Fibroblast of skin of abdomen (primary cell): ENCODE data around the gene SOCS1.

Experiments
- DNase-seq: peaks from one replicate; pipeline ENCODE4 v3.0.0-alpha.2; 2013

Gene SOCS1

DNA sequence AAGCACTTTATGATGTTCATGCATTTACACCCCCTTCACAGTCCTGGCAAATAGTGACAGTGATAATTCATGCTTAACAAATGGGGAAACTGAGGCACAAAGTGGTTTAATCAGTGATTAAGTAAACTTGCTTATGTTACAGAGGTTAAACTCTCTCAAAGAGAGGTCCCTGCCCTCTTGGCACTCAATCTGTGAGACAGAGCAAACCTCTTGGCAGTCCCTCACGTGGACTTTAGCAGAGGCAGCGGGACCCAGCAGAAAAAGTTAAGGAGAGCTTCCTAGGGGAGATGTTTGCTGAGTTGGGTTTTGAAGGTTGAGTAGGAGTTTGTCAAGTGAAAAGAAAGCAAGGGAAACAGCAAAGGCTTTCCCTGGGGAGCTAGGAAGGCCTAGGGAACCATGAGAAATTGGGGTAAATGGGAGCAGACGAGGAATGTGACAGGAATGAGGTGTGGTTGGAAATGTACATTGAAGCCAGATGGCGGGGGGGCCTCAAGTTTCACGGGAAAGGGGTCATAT lies 10.7 kb downstream of the SOCS1 start:
- no peak for DNase-seq

DNA sequence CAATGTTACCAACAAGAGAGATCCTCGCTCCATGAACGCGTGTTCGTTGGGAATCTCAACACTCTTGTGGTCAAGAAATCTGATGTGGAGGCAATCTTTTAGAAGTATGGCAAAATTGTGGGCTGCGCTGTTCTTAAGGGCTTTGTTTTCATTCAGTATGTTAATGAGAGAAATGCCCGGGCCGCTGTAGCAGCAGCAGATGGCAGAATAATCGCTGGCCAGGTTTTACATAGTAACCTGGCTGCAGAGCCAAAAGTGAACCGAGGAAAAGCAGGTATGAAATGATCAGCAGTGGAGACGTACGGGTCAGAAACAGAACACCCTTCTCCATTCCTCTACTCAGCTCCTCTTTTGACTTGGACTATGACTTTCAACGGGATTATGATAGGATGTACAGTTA lies 13.3 kb downstream of the SOCS1 start:
- no peak for DNase-seq

DNA sequence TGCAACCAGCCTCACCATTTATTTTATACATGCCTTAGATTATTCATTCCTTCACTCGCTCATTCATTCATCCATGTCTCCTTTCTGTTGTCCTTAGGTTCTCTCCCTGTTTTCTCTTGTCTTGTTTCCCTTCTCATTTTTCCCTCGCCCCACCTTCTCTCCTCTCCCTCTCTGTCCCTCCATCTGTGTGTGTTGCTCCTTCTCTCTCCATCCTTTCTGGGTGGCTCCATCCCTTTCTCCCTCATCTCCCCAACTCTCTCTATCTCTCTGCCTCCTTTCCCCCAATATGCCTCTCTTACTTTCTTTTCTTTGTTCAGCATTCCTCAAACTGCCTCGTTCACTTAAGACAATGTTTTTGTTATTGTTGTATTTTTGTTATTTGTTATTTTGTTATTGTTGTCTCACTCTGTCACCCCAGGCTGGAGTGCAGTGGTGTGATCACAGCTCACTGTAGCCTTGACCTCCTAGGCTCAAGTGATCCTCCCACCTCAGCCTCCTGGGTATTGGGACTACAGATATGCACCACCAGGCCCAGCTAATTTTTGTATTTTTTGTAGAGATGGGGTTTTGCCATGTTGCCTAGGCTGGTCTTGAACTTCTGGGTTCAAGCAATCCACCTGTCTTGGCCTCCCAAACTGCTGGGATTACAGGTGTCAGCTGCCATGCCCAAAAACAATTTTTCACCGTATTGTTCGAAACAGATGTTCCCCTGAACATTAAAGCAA lies 14.4 kb downstream of the SOCS1 start:
- DNase-seq = no peak

- no peak for DNase-seq
These were observed 15.1 kb downstream of the SOCS1 start for GRCh38 chr16:11240636-11241473.

GRCh38 chr16:11239644-11240632 lies 16.1 kb downstream of the SOCS1 start:
- DNase-seq = no peak

DNA sequence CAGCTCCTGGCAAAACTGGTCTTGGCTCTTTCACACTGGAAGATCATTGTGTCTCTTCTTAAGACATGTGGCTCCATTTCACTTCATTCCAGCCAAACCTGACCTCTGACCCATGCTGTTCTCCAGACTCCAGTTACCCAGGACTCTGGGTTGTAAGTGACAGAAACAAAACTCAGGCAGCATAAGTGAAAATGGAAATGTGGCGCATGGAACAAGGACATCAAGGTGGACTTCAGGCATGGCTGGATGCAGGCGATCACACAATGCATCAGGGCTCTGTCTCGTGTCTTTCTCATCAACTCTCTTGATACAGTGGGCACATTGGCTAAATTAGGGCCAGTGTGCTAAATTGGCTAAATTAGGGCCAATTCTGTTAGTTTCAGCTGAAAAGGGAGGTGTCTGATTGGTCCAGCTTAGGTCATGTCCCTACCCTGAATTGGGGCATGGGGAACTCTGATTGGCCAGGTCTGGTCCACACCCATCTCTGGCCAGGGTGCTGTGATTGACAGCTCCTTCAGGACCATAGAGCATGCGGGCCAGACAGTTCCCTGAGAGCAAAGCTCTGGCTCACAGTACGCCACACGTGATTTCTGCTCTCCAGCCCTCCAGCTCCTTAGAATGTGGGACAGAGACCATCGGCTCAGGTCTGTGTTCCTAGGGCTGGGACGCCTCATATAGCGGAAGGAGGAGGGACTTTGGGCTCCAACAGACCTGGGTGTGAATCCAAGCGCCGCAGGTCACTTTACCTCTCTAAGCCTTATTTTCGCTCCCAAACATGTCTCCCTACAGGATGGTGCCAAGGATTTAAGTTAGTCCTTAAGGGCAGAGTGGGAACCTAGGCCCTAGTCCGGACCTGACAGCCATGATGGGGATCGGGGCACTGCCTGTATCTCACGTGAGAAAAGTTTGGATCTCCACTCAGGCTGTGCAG lies 17.5 kb downstream of the SOCS1 start:
- no peak for DNase-seq

GRCh38 chr16:11236461-11237254 lies 19.3 kb downstream of the SOCS1 start:
- DNase-seq = no peak

- no peak for DNase-seq
These were observed 20.4 kb downstream of the SOCS1 start for GRCh38 chr16:11235703-11235991.

DNA sequence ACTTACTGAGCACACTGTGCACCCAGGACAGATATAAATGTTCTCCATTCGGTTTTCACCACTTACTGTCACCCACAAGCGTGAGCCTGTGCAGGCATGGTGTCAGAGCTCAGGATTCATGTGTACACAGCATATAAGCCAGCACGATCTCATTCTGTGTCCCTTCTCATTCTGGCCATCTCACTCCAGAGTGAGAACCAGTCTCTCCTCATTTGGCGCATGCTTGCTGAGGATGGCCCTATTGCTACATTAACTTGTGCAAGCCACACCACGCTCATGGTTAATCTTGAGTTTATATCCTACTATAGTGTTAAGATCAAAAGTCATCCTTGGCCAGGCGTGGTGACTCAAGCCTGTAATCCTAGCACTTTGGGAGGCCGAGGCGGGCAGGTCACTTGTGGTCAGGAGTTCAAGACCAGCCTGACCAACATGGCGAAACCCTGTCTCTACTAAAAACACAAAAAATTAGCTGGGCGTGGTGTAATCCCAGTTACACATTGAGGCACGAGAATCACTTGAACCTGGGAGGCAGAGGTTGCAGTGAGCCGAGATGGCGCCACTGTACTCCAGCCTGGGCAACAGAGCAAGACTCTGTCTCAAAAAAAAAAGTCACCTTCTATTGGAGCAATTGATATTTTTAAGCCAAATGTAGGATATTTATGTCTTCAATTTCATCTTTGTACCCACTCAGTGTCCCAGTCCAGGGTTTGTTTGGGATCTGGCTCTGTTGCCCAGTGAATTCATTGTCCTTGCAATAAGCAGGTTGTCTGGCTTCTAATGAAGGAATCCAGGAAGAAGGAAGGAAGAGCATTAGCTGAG lies 20.9 kb downstream of the SOCS1 start:
- DNase-seq = no peak

- no peak for DNase-seq
These were observed 22.2 kb downstream of the SOCS1 start for GRCh38 chr16:11233727-11234376.

GRCh38 chr16:11232852-11233726 lies 22.9 kb downstream of the SOCS1 start:
- DNase-seq = no peak

- DNase-seq = no peak
These were observed 23.6 kb downstream of the SOCS1 start for GRCh38 chr16:11232302-11232851.

GRCh38 chr16:11231367-11231970 lies 24.5 kb downstream of the SOCS1 start:
- DNase-seq = no peak

DNA sequence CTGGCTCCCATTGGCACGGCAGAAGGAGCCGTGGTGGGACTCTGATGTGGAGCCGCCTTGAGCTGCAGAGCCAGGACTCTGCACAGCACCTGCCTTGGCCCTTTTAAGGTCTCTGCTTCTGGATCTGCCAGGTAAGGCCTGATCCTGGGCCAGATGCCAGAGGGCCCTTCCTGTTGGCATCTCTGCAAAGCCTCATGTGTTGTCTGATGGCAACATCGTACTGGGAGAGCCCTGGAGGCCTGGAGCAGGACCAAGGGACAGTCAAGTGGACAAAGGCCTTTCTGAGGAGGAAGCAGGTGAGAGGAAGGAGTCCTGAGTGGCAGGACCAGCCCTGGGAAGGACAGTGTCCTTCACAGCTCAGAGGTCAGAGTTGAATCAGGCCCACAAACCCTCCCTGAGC lies 26.1 kb downstream of the SOCS1 start:
- no peak for DNase-seq

GRCh38 chr16:11229432-11229831 lies 26.6 kb downstream of the SOCS1 start:
- DNase-seq = no peak

- DNase-seq = no peak
These were observed 30.1 kb downstream of the SOCS1 start for GRCh38 chr16:11225677-11226549.
